SJSA1 (cell line): Measurements from ENCODE around the gene PLIN5. TPM values are rescaled to one million over a fixed set of nuclear protein-coding genes. Genes with fewer than 3 reads are reported as not detected.
"Not testable (repeated sequence)": the region's sequence is repeated elsewhere in the genome, so short reads cannot be mapped to it uniquely, and the experiment has no call there.

Experiments
- DNase-seq, 2 experiments: peaks; one replicate each; pipeline ENCODE4 v3.0.0-alpha.2; 2015 to 2020; ENCODE audit warnings: low spot score in 2 of 2, low read depth in 1 of 2
- H3K27ac ChIP-seq: fragments of 250-450 bp; sonication (Bioruptor Pico); 2 replicates; pipeline ENCODE4 v1.5.1; 2020; ENCODE audit warnings: mild to moderate bottlenecking, moderate library complexity
- H3K27me3 ChIP-seq: fragments of 250-450 bp; sonication (Bioruptor Pico); replicated peaks from 2 replicates; pipeline ENCODE4 v1.5.1; 2020; ENCODE audit warnings: mild to moderate bottlenecking, moderate library complexity
- H3K36me3 ChIP-seq: fragments of 250-450 bp; sonication (Bioruptor Pico); 2 replicates; pipeline ENCODE4 v1.5.1; 2020; ENCODE audit warnings: mild to moderate bottlenecking
- H3K4me1 ChIP-seq: fragments of 250-450 bp; sonication (Bioruptor Pico); replicated peaks from 2 replicates; pipeline ENCODE4 v1.6.1; 2021; ENCODE audit warnings: mild to moderate bottlenecking
- H3K4me3 ChIP-seq: fragments of 250-450 bp; sonication (Bioruptor Pico); 2 replicates; pipeline ENCODE4 v1.5.1; 2020; ENCODE audit warnings: mild to moderate bottlenecking
- H3K9me3 ChIP-seq: fragments of 250-450 bp; sonication (Bioruptor Pico); replicated peaks from 2 replicates; pipeline ENCODE4 v1.5.1; 2020; ENCODE audit warnings: mild to moderate bottlenecking
- total RNA-seq: library from RNA; depleted of rRNA; stranded (reverse); fragments of >200 nt; shearing (Covaris generic); gene quantifications from 2 replicates; pipeline ENCODE4 v1.2.3, GENCODE V29; 2014

The PLIN5 gene
- total RNA-seq, 1 experiment from 2014 or later = not detected

- Histone ChIP-seq H3K4me3 (no peak overlapping the region), H3K27me3 (peaks cover 25% of the 10 kb centered on the region)
Measured at GRCh38 chr19:4543842-4544647, 9.0 kb upstream of the PLIN5 start.

DNA sequence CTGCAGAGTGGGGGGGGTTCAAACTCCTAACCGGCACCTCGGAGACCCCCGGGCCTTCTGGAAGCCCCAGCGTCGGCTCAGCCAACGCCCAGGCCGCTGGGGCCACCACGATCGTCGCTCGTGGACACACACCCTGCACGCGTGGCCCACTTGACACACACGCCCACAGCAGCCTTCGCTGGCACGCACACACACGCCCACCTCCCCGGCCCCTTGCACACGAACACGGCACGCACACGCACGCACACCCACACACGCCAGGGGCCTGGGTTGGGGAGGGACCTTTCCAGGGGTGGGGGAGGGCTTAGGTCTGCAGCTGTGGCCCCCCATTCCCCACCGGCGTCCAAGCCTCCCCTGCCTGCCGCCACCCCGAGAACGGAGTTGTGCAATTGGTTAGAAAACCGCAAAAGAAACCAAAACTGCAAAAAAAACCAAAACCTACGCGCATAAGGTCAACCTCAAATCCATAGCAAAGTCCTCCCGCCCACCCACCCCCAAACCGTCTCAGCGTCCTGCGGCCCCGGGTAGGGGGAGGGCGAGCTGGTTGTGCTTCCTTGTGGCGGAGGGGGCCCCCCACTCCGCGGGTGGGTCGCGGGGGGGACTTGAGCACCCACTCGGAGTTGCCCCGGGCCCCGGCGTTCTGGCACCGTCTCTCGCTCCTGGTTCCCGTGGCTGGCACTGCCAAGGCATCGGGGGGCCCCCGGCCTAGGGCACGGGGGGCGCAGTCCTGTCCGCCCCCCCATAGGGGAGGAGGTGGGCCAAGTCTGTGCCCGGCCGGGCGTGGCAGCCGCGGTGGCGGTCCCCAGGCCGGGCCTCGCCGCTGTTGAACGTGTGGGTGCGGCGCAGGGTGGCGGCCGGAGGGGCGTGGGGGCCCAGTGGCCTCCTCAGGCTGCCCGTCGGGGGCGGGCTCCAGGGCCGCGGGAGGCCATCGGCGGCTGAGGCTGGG, 8.1 kb upstream of the PLIN5 start:
- peaks cover 24% of the 10 kb centered on the region for H3K27me3 ChIP-seq
- H3K4me1 ChIP-seq = no peaks in the 10 kb centered on the region
- DNase-seq = no peak
- peaks cover 5% of the 10 kb centered on the region for H3K9me3 ChIP-seq
- H3K27ac ChIP-seq = no peak overlapping the region
- H3K4me3 ChIP-seq = no peak overlapping the region
- no peaks in the 10 kb centered on the region for H3K36me3 ChIP-seq

More at GRCh38 chr19:4543842-4544647, 9.0 kb upstream of the PLIN5 start:
- Histone ChIP-seq H3K27ac (no peak overlapping the region), H3K36me3 (no peaks in the 10 kb centered on the region), H3K4me1 (no peaks in the 10 kb centered on the region), H3K9me3 (peaks cover 5% of the 10 kb centered on the region)
- no peak for DNase-seq

GRCh38 chr19:4541806-4542145, 6.8 kb upstream of the PLIN5 start:
- not testable (repeated sequence) for H3K27ac ChIP-seq, H3K4me3 ChIP-seq, H3K4me1 ChIP-seq, DNase-seq, H3K9me3 ChIP-seq, H3K36me3 ChIP-seq
- H3K27me3 ChIP-seq = peaks cover 20% of the 10 kb centered on the region

- DNase-seq = no peak
- H3K4me1 ChIP-seq = no peaks in the 10 kb centered on the region
- no peaks in the 10 kb centered on the region for H3K36me3 ChIP-seq
- H3K9me3 ChIP-seq = peaks cover 5% of the 10 kb centered on the region
- no peak overlapping the region for H3K4me3 ChIP-seq
- no peak overlapping the region for H3K27ac ChIP-seq
- peaks cover 17% of the 10 kb centered on the region for H3K27me3 ChIP-seq
Measured at GRCh38 chr19:4541114-4541805, 6.2 kb upstream of the PLIN5 start.

- H3K36me3 ChIP-seq = no peaks in the 10 kb centered on the region
- H3K27me3 ChIP-seq = peaks cover 25% of the 10 kb centered on the region
- H3K27ac ChIP-seq = no peak within 1 kb of the TSS
- no peaks in the 10 kb centered on the region for H3K4me1 ChIP-seq
- no peak for DNase-seq
- peaks cover 5% of the 10 kb centered on the region for H3K9me3 ChIP-seq
- H3K4me3 ChIP-seq = no peak within 1 kb of the TSS
Measured at GRCh38 chr19:4539693-4540581, 4.9 kb upstream of the PLIN5 start, which contains the start of gene LRG1. LRG1 (minus strand) TSS chr19:4540036; CDS start chr19:4540013, 23 bp downstream.

DNA sequence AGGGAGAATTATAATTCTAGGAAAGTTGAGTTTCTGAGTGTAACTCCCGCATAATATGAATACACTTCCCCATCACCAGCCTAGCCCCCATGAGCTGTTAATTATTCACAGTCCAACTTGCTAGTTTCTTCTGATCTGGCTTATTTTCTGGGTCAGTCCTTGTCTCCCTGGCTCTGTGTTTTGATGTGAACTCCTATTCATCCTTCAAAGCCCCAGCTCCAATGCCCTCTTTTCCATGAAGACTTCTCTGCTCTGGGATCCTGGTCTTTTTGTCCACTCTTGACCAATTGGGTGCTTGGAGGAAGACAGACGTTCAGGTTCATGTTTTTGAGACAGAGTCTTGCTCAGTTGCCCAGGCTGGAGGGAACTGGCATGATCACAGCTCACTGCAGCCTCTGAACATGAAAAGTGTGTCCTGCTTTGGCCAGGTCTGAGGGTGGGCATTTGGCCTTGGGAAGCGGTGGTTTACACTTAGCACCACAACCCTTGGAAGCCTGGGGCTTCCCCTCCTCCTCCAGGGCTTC, 4.2 kb upstream of the PLIN5 start:
- no peaks in the 10 kb centered on the region for H3K36me3 ChIP-seq

GRCh38 chr19:4538601-4538954, 3.6 kb upstream of the PLIN5 start:
- Histone ChIP-seq H3K4me1 (no peaks in the 10 kb centered on the region), H3K9me3 (peaks cover 5% of the 10 kb centered on the region), H3K27me3 (peaks cover 36% of the 10 kb centered on the region), H3K36me3 (no peaks in the 10 kb centered on the region), H3K27ac (no peak overlapping the region), H3K4me3 (no peak overlapping the region)
- DNase-seq = no peak

More for the DNA sequence above, 4.2 kb upstream of the PLIN5 start:
- no peak overlapping the region for H3K4me3 ChIP-seq
- no peak for DNase-seq
- H3K27ac ChIP-seq = no peak overlapping the region
- H3K27me3 ChIP-seq = peaks cover 29% of the 10 kb centered on the region
- peaks cover 5% of the 10 kb centered on the region for H3K9me3 ChIP-seq
- no peaks in the 10 kb centered on the region for H3K4me1 ChIP-seq

- Histone ChIP-seq H3K36me3 (no peaks in the 10 kb centered on the region), H3K27me3 (peaks cover 41% of the 10 kb centered on the region), H3K4me1 (no peaks in the 10 kb centered on the region), H3K9me3 (peaks cover 5% of the 10 kb centered on the region), H3K4me3 (no peak overlapping the region), H3K27ac (no peak overlapping the region)
- no peak for DNase-seq
Measured at GRCh38 chr19:4537953-4538600, 3.1 kb upstream of the PLIN5 start.

DNA sequence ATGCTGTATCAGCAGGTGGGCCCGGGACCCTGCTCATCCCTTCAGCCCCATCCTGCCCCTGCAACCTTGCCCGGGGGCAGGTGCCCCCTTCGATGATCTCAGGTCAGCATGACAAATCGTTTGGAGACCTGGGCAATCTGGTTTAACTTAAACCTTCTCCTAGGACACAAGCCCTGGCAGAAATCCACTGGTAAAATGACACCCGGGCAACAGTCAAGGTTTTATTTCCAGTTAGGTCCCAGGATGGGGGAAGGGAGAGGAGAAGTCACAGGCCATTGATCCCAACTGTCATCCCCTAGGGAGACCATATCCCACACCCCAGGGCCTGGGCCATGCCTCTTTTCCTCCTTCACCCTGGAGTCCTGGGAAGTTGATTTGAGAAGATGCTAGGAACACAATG, 1.8 kb upstream of the PLIN5 start:
- Histone ChIP-seq H3K36me3 (no peaks in the 10 kb centered on the region), H3K9me3 (peaks cover 5% of the 10 kb centered on the region), H3K27me3 (peaks cover 51% of the 10 kb centered on the region), H3K4me1 (no peaks in the 10 kb centered on the region), H3K27ac (no peak overlapping the region), H3K4me3 (no peak overlapping the region)
- no peak for DNase-seq

GRCh38 chr19:4533835-4534424, 1.1 kb downstream of the PLIN5 start:
- H3K4me3 ChIP-seq = no peak overlapping the region
- no peak overlapping the region for H3K27ac ChIP-seq
- H3K9me3 ChIP-seq = no peaks in the 10 kb centered on the region
- no peaks in the 10 kb centered on the region for H3K36me3 ChIP-seq
- DNase-seq = no peak
- peaks cover 52% of the 10 kb centered on the region for H3K27me3 ChIP-seq
- 0 out of 2 replicates have a peak, but pooled peaks cover 4% of the 10 kb centered on the region for H3K4me1 ChIP-seq

DNA sequence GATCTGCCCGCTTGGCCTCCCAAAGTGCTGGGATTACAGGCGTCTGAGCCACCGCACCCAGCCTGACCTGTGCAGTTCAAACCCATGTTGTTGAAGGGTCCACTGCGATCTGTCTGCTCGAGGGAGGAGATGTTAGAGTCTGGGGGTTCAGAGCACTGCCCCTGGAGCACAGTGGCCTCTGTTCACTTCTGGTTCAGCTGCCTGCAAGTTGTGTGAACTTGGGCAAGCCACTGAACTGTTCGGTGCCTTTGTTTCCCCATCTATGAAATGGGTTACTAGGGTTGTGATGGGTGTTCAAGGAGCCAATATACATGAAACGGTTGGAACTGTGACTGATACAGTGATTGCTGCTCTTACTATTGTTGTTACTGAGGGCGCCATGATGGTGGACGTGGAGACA, 1.7 kb downstream of the PLIN5 start:
- H3K9me3 ChIP-seq = no peaks in the 10 kb centered on the region
- no peaks in the 10 kb centered on the region for H3K36me3 ChIP-seq
- no peak overlapping the region for H3K4me3 ChIP-seq
- no peak for DNase-seq
- H3K27ac ChIP-seq = no peak overlapping the region
- peaks cover 54% of the 10 kb centered on the region for H3K27me3 ChIP-seq
- 0 out of 2 replicates have a peak, but pooled peaks cover 4% of the 10 kb centered on the region for H3K4me1 ChIP-seq

- Histone ChIP-seq H3K27me3 (peaks cover 47% of the 10 kb centered on the region), H3K36me3 (no peaks in the 10 kb centered on the region), H3K9me3 (no peaks in the 10 kb centered on the region), H3K27ac (no peak overlapping the region), H3K4me1 (0 out of 2 replicates have a peak, but pooled peaks cover 4% of the 10 kb centered on the region), H3K4me3 (no peak overlapping the region)
- no peak for DNase-seq
Measured at GRCh38 chr19:4531562-4532165, 3.4 kb downstream of the PLIN5 start.
